A673 (cell line): ENCODE data around the gene GNA14.

ENCODE experiments used
- CTCF ChIP-seq: fragments of 300-800, 200-600 bp; sonication (generic); conservative IDR thresholded peaks from 2 replicates; pipeline ENCODE4 v1.5.1; 2017; ENCODE audit warnings: low read depth, mild to moderate bottlenecking, antibody characterized with exemption, low read length, moderate library complexity, mixed read lengths
- EZH2 ChIP-seq: fragments of 200-600 bp; sonication (generic); IDR thresholded peaks from 2 replicates; pipeline ENCODE4 v1.6.1; 2017; ENCODE audit warnings: borderline replicate concordance, low read depth, mild to moderate bottlenecking, mixed read lengths, antibody characterized with exemption, low read length; ENCODE audit not compliant: poor library complexity, severe bottlenecking

GRCh38 chr9:77556396-77556795, 91.7 kb downstream of the GNA14 start:
- TF ChIP-seq CTCF (no peak), EZH2 (no peak)
